ENCODE data around the gene HIBCH. TPM values are rescaled to one million over a fixed set of nuclear protein-coding genes. Genes with fewer than 3 reads are reported as not detected.

HIBCH gene
- total and polyA plus RNA-seq, 2 experiments from 2014 or later = 25.7 to 42.3 TPM

DNA sequence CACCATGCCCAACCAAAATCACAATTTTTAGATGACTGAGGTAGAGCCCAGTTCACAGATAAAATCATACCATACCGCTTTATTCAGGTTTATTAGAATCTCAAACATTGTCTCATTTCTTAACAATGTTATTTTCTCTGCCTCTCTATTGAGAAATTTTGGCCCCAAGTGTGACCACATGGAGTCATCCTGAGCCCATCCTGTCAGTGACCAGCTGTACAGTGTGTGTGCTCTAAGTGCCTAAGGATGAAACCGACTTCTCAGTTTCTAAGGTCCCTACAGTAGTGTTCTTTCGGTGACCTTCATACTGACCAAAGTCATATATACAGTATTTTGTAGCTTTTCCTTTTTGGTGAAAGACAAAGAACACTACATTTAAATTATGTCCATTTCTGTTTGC lies 133.4 kb downstream of the HIBCH start:
- H3F3A ChIP-seq (replicated peaks; ENCODE audit: low read depth) = no peaks in the 10 kb centered on the region
- no peak overlapping the region for H3K27ac Mint-ChIP-seq
- peaks cover 14% of the 10 kb centered on the region for H3K27me3 ChIP-seq (ENCODE audit: insufficient read depth)
- no peak overlapping the region for H3K4me3 Mint-ChIP-seq
- H3K79me2 ChIP-seq (replicated peaks; ENCODE audit: insufficient read depth) = no peaks in the 10 kb centered on the region
- TF ChIP-seq NANOG (IDR thresholded peaks at IDR 0.05; ENCODE audit: borderline replicate concordance) (no peak), JUNB (IDR thresholded peaks at IDR 0.05; ENCODE audit: unreplicated experiment) (no peak), POLR2AphosphoS5 (IDR thresholded peaks at IDR 0.05; ENCODE audit: low read depth) (no peak)
- TF ChIP-seq, protein P1, sequence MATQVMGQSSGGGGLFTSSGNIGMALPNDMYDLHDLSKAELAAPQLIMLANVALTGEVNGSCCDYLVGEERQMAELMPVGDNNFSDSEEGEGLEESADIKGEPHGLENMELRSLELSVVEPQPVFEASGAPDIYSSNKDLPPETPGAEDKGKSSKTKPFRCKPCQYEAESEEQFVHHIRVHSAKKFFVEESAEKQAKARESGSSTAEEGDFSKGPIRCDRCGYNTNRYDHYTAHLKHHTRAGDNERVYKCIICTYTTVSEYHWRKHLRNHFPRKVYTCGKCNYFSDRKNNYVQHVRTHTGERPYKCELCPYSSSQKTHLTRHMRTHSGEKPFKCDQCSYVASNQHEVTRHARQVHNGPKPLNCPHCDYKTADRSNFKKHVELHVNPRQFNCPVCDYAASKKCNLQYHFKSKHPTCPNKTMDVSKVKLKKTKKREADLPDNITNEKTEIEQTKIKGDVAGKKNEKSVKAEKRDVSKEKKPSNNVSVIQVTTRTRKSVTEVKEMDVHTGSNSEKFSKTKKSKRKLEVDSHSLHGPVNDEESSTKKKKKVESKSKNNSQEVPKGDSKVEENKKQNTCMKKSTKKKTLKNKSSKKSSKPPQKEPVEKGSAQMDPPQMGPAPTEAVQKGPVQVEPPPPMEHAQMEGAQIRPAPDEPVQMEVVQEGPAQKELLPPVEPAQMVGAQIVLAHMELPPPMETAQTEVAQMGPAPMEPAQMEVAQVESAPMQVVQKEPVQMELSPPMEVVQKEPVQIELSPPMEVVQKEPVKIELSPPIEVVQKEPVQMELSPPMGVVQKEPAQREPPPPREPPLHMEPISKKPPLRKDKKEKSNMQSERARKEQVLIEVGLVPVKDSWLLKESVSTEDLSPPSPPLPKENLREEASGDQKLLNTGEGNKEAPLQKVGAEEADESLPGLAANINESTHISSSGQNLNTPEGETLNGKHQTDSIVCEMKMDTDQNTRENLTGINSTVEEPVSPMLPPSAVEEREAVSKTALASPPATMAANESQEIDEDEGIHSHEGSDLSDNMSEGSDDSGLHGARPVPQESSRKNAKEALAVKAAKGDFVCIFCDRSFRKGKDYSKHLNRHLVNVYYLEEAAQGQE (IDR thresholded peaks at IDR 0.05; ENCODE audit: unreplicated experiment) = no peak
- no peak overlapping the region for H3K4me2 ChIP-seq
- DNase-seq (ENCODE audit: low spot score) = no peak
- no peak for ATAC-seq
- no peak overlapping the region for H2AFZ ChIP-seq
- H3K27ac ChIP-seq (ENCODE audit: low read depth) = no peak overlapping the region
- no peaks in the 10 kb centered on the region for H3K36me3 ChIP-seq (ENCODE audit: insufficient read depth)
- H4K20me1 ChIP-seq (replicated peaks; ENCODE audit: insufficient read depth) = no peaks in the 10 kb centered on the region
- H3K27me3 Mint-ChIP-seq (ENCODE audit: insufficient read depth, low read depth, poor library complexity) = peaks cover 5% of the 10 kb centered on the region
- H3K9me3 Mint-ChIP-seq = no peaks in the 10 kb centered on the region
- no peaks in the 10 kb centered on the region for H3K36me3 Mint-ChIP-seq (ENCODE audit: low read depth)
- no peaks in the 10 kb centered on the region; the same call in 2 of the 3 replicates for H3K4me1 Mint-ChIP-seq
- H3K4me1 ChIP-seq (ENCODE audit: insufficient read depth) = peaks cover 2% of the 10 kb centered on the region; the same call in 1 of the 2 replicates
- H3K4me3 ChIP-seq = no peak overlapping the region
- H3K9me2 ChIP-seq (ENCODE audit: insufficient read depth) = no peaks in the 10 kb centered on the region

DNA sequence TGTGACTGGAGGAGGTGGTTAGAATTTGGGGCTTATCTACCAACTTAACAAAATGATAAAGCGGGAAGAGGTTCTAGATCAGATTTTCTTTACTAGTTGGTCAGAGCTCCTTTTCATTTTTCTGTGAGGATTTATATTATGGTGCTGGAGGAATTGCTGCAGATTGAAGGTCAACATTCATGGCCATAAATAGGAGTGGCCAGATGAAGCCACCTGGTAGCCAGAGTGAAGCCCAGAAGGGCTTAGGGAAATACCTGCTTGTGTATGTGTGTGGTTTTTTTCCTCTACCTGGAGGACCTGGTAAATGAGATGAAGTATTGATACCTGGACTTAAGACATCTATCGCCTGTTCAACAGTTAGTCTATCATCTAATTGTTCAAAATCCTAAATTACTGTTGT lies 134.2 kb downstream of the HIBCH start:
- H3K9me2 ChIP-seq (ENCODE audit: insufficient read depth) = no peaks in the 10 kb centered on the region
- H3K4me1 Mint-ChIP-seq = no peaks in the 10 kb centered on the region; the same call in 2 of the 3 replicates
- TF ChIP-seq CREB1 (CRISPR knock-in tag; IDR thresholded peaks at IDR 0.05; ENCODE audit: low read depth) = no peak
- no peak for TF ChIP-seq ZNF114 (CRISPR knock-in tag; IDR thresholded peaks at IDR 0.05)
- TF ChIP-seq JUNB (IDR thresholded peaks at IDR 0.05; ENCODE audit: unreplicated experiment) = no peak
- no peak for TF ChIP-seq EZH2 (IDR thresholded peaks at IDR 0.05; ENCODE audit: low read depth, unreplicated experiment)
- no peak for TF ChIP-seq ZNF331 (CRISPR knock-in tag; IDR thresholded peaks at IDR 0.05; ENCODE audit: low read depth)
- TF ChIP-seq, protein P2, sequence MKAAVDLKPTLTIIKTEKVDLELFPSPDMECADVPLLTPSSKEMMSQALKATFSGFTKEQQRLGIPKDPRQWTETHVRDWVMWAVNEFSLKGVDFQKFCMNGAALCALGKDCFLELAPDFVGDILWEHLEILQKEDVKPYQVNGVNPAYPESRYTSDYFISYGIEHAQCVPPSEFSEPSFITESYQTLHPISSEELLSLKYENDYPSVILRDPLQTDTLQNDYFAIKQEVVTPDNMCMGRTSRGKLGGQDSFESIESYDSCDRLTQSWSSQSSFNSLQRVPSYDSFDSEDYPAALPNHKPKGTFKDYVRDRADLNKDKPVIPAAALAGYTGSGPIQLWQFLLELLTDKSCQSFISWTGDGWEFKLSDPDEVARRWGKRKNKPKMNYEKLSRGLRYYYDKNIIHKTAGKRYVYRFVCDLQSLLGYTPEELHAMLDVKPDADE (IDR thresholded peaks at IDR 0.05) = no peak
- no peak for TF ChIP-seq EZH2phosphoT487 (IDR thresholded peaks at IDR 0.05; ENCODE audit: unreplicated experiment)
- TF ChIP-seq, protein P3, sequence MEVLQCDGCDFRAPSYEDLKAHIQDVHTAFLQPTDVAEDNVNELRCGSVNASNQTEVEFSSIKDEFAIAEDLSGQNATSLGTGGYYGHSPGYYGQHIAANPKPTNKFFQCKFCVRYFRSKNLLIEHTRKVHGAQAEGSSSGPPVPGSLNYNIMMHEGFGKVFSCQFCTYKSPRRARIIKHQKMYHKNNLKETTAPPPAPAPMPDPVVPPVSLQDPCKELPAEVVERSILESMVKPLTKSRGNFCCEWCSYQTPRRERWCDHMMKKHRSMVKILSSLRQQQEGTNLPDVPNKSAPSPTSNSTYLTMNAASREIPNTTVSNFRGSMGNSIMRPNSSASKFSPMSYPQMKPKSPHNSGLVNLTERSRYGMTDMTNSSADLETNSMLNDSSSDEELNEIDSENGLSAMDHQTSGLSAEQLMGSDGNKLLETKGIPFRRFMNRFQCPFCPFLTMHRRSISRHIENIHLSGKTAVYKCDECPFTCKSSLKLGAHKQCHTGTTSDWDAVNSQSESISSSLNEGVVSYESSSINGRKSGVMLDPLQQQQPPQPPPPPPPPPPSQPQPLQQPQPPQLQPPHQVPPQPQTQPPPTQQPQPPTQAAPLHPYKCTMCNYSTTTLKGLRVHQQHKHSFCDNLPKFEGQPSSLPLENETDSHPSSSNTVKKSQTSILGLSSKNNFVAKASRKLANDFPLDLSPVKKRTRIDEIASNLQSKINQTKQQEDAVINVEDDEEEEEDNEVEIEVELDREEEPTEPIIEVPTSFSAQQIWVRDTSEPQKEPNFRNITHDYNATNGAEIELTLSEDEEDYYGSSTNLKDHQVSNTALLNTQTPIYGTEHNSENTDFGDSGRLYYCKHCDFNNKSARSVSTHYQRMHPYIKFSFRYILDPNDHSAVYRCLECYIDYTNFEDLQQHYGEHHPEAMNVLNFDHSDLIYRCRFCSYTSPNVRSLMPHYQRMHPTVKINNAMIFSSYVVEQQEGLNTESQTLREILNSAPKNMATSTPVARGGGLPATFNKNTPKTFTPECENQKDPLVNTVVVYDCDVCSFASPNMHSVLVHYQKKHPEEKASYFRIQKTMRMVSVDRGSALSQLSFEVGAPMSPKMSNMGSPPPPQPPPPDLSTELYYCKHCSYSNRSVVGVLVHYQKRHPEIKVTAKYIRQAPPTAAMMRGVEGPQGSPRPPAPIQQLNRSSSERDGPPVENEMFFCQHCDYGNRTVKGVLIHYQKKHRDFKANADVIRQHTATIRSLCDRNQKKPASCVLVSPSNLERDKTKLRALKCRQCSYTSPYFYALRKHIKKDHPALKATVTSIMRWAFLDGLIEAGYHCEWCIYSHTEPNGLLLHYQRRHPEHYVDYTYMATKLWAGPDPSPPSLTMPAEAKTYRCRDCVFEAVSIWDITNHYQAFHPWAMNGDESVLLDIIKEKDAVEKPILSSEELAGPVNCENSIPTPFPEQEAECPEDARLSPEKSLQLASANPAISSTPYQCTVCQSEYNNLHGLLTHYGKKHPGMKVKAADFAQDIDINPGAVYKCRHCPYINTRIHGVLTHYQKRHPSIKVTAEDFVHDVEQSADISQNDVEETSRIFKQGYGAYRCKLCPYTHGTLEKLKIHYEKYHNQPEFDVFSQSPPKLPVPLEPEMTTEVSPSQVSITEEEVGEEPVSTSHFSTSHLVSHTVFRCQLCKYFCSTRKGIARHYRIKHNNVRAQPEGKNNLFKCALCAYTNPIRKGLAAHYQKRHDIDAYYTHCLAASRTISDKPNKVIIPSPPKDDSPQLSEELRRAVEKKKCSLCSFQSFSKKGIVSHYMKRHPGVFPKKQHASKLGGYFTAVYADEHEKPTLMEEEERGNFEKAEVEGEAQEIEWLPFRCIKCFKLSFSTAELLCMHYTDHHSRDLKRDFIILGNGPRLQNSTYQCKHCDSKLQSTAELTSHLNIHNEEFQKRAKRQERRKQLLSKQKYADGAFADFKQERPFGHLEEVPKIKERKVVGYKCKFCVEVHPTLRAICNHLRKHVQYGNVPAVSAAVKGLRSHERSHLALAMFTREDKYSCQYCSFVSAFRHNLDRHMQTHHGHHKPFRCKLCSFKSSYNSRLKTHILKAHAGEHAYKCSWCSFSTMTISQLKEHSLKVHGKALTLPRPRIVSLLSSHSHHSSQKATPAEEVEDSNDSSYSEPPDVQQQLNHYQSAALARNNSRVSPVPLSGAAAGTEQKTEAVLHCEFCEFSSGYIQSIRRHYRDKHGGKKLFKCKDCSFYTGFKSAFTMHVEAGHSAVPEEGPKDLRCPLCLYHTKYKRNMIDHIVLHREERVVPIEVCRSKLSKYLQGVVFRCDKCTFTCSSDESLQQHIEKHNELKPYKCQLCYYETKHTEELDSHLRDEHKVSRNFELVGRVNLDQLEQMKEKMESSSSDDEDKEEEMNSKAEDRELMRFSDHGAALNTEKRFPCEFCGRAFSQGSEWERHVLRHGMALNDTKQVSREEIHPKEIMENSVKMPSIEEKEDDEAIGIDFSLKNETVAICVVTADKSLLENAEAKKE (CRISPR knock-in tag; IDR thresholded peaks at IDR 0.05) = no peak
- TF ChIP-seq STAT1 (IDR thresholded peaks at IDR 0.05; ENCODE audit: unreplicated experiment) = no peak
- no peak for TF ChIP-seq POLR2AphosphoS5 (IDR thresholded peaks at IDR 0.05; ENCODE audit: low read depth)

More for the DNA sequence above, 134.2 kb downstream of the HIBCH start:
- Histone ChIP-seq H3K36me3 (ENCODE audit: insufficient read depth) (no peaks in the 10 kb centered on the region), H4K20me1 (replicated peaks; ENCODE audit: insufficient read depth) (no peaks in the 10 kb centered on the region), H3F3A (replicated peaks; ENCODE audit: low read depth) (no peaks in the 10 kb centered on the region), H3K4me1 (ENCODE audit: insufficient read depth) (peaks cover 5% of the 10 kb centered on the region; the same call in 1 of the 2 replicates), H3K4me2 (no peak overlapping the region), H3K27me3 (ENCODE audit: insufficient read depth) (peaks cover 20% of the 10 kb centered on the region), H3K27ac (ENCODE audit: low read depth) (no peak overlapping the region), H3K79me2 (replicated peaks; ENCODE audit: insufficient read depth) (no peaks in the 10 kb centered on the region), H2AFZ (no peak overlapping the region), H3K4me3 (no peak overlapping the region)
- Mint-ChIP-seq H3K36me3 (ENCODE audit: low read depth) (no peaks in the 10 kb centered on the region), H3K4me3 (no peak overlapping the region), H3K27ac (no peak overlapping the region), H3K9me3 (no peaks in the 10 kb centered on the region), H3K27me3 (ENCODE audit: insufficient read depth, low read depth, poor library complexity) (peaks cover 5% of the 10 kb centered on the region)
- no peak for DNase-seq (ENCODE audit: low spot score)
- ATAC-seq = no peak
